RPMI7951 (cell line): Measurements from ENCODE around the gene OR2AT4. TPM values are rescaled to one million over a fixed set of nuclear protein-coding genes. Genes with fewer than 3 reads are reported as not detected.
"Not testable (repeated sequence)": the region's sequence is repeated elsewhere in the genome, so short reads cannot be mapped to it uniquely, and the experiment has no call there.

Source experiments
- DNase-seq: peaks from one replicate; pipeline ENCODE4 v3.0.0-alpha.2; 2012; ENCODE audit warnings: low read depth
- total RNA-seq: library from RNA; depleted of rRNA; stranded (reverse); fragments of >200 nt; shearing (Covaris generic); gene quantifications from 2 replicates; pipeline ENCODE4 v1.2.3, GENCODE V29; 2014; rRNA removed

Gene OR2AT4
- total RNA-seq: not detected in 2 replicates

DNA sequence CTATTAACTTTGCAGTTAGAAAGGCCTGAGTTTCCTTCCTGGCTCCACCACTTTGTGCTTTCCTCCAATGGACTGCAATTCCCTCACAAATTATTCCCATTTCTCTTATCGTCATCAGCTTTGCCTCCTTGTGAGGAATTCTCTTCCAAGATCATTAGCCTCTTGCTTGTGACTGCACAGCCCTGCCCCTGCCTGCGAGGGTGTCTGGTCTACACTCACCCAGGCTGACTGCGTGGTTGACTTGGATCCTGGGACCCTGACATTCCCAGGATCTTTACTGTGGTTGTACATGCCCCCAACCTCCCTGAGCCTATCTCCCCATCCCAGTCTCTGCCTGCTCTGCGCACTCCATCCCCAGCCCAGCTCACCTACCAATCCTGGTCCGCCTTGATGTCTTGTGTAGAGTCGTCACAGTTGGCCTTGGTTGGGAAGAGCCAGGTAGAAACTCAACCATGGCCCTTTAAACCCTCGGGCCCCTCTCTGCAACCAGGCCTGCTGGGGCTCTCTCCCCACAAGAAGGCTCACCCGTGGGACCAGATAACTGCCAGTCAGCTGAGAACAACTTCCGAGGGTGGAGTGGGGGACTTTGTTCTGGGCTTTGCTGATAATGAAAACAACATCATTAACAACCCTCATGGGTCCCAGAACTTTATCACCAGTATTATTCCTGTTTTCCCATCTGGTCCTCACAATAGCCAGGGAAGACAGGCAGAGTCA is at the start of gene OR2AT4:
OR2AT4 (minus strand) TSS at position 421 of the 717 bp plus-strand sequence.
- DNase-seq: no peak

DNA sequence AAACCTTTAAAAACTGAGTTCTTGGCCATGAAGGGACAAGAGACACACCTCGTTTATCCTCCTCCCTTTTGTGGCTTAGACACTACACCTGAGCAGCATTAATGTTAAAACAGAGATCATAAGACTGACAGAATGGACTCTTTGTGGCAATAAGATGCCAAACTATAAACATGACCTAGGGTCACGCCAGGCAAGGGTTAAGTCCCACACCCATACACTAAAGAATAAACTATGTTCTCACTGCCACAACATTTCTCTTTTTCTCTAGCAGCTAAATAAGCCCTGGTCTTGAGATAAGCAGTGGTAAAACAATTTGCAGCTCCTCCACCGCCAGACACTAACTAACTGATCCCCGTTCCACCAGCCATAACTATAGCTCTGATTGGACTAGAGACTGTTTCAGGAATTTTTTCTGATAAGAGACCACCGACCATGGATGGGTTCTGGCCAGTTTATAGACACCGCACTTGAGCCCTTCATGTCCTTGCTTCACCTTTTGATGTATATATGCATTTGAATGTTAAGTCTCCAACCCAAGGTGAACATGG is 49.4 kb upstream of the OR2AT4 start:
- no peak for DNase-seq

DNA sequence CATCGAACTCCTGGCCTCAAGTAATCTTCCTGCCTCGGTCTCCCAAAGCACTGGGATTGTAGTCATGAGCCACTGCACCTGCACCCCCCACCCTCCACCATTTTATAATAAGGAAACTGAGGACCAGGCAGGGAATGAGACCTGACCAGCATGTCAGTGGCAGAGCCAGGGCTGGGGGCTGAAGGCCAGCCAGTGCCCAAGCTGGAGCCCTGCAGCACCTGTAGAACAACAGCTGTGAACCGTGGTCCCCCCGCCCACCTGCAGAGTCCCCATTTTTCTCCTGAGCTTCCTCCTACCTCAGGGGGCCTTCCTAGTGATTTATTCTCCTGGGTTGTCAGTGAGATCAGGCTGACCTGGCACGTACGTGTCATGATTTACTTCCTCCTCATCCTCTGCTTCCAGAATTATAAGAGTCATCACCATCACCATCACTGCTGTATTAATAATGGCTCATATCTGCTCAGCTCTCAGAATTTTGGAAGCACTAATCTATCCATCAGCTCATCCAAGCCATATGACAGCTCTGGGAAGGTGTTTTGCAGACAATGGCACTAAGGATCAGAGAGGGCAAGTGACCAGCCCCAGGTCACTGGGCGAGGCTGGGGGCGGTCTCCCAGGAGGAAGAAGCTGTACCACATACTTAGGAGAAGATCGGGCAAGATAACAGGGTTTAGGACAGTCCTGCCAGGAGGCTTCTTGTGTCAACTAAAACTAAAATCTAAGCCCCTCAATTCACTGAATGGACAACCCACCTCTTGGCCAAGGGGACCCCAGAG is 48.7 kb upstream of the OR2AT4 start:
- DNase-seq: no peak

DNA sequence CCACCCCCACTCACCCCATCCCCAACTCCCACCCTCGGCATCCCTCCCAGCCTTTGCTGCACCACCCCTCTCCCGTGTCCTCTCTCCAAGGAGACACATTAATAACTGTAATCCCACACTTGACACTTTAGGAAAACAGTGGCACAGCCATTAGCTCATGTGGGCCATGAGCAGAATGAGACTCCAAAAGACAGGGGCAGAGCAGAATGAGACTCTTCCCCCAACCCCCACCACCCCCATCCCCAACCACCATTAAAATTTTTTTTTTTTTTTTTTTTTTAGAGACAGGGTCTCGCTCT is 48.0 kb upstream of the OR2AT4 start:
- DNase-seq: no peak

GRCh38 chr11:75143420-75143731 is 46.7 kb upstream of the OR2AT4 start:
- DNase-seq: no peak

DNA sequence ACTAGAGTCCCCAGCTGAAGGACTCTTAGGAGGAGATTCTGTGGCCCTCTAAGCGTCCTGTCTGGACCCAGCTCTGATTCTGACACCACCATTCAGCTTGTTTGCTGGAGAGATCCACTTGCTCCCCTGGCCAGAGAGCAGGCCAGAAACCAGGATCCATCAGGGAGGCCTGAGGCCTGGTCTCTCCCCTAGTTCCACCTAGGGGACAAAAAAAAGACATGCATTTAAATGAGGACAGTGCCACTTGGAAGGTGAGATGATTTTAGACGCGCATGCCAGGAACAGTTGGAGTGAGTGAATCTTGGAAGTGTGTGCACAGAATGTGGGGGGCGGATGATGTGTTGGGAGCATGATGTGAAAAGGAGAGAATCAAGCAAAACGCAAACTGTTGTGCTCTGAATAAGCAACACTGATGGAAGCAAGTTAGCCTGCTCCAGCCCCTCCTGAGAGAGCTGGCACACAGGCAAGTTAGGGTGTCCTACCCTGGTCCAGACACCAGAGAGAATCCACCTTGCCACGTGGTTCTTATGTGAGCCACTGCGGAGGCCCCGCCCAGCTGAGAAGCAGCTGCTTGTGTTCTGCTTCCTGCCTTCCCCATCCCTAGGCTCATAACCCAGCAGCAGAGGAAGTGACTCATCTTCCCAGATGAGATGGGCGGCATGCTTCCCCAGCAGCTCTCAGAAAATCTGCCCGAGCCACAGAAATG is 46.2 kb upstream of the OR2AT4 start:
- peak; percentile 96 for DNase-seq

DNA sequence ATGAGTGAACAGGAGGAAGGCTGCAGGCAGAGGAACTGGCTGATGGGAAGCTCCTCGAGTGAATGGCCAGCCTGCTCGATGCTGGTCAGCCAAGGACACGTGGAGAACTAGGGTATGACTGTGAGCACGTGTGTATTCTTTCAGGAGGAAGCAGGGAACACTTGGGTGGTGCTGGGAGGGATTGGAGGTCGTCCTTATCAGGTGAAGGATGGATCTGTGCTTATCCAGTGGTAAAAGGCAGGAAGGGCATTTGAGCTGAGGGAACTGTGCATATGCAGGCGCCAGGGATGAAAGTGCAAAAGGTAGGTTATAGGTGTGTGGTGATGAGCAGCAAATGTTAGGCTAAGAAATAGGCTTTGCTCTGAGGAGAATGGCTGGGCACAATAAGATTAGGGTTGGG is 44.5 kb upstream of the OR2AT4 start:
- DNase-seq: no peak

DNA sequence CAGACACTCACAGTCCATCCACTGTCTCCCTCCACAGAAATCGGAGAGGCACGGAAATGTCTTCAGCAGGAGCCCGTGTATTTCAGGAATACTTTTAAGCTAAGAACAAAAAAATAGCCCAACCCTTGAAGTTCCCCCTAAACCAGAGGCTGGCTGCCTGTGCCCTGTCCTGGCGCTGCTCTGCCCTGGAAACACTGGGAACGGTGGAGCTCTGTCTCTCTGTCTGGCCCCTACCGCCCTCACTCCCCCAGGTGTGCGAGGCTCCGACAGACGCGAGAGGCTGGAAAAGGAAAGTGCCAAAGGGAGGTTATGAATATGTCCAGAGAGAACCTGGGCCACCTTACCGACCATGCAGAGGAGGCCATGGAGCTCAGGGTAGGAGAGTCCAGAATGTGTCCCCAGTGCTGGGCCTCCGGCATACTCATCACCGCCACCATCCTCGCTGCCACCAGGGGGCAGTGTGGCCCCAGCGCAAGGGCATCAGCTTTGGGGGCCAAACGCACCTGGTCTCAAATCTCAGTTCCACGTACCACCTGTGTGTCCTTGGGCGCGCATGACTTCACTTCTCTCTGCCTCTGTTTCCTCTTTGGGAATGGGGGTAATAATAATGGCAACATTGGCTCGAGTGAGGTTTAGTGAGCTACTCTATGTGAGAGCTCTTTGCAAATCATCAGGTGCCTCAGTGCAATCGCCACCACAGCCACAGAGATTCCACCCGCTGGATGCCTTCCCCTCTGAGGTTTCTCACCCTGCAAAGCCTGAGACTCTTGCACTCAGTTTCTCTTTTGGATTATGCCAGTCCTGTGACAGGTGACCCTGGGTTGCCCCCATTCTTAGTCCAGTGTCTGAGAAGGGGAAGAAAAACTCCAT is 43.8 kb upstream of the OR2AT4 start:
- peak; percentile 16 for DNase-seq

DNA sequence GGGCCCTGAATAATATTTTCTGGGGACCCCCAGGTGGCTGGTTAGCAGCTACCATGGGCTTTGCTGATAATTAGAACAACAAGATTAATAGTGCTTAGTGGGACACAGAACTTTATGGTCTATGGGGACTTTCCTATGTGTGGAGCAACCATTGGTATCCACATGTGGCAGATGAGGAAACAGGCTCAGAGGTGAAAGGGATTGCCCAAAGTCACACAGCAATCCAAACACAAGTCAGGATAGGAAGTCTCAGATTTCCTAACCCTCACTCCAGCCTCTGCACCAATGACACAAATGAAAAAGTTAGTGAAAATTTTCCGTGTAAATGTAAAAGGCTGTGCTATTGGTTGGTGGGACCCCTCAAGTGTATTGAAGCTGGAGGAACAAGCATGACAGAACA is 39.0 kb upstream of the OR2AT4 start:
- DNase-seq: no peak

DNA sequence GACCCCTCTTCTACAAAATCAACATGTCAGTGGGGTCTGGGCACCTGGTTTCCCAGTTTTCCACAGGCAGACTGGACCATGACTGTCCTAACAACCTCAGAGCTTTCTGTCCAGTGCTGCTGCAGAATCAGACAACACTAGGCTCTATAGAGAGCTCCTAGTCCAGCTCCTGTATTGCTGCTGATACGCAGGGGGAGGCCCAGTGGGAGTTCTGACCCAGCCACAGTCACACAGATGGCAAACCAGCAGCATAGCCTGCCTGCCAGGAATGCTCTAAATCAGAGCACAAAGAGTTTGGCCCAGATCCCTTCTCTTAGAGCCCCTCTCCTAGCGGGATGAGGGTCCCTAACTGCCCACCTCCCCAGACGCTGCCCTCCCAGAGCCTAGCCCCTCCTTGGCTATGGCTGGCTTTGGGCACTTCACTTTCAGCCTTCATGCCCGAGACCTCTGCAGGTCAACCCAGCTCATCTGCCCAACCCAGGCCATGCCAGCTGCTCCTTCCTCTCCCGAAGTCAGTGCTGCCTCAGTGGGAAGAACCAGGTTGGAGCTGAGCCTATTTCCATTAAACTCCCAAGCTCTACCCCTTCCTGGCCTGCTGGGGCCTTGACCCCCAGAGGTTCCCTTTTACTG is 38.5 kb upstream of the OR2AT4 start:
- DNase-seq: no peak

- no peak for DNase-seq
These were observed 37.3 kb upstream of the OR2AT4 start for GRCh38 chr11:75133976-75134375.

GRCh38 chr11:75132080-75132479 is 35.4 kb upstream of the OR2AT4 start:
- no peak for DNase-seq

DNA sequence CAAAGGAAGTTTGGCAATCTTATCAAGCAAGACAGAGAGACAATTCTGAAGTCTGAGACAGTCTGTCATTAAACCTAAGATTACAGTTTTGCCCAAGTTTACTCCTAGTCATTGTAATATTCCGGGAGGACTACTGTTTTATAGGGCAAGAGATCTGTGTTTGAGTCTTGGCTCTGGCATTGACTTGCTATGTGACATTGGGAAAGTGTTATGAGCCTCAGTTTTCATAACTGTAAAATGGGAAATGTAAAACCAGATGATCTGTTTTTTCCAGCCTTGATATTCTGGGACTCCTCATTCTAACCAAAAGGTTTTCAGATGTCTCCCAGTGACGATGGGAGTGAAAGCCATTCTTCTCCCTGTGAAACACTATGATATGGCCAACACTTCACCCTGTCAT is 29.9 kb upstream of the OR2AT4 start:
- no peak for DNase-seq

- no peak for DNase-seq
These were observed 21.9 kb upstream of the OR2AT4 start for GRCh38 chr11:75118577-75118976.

DNA sequence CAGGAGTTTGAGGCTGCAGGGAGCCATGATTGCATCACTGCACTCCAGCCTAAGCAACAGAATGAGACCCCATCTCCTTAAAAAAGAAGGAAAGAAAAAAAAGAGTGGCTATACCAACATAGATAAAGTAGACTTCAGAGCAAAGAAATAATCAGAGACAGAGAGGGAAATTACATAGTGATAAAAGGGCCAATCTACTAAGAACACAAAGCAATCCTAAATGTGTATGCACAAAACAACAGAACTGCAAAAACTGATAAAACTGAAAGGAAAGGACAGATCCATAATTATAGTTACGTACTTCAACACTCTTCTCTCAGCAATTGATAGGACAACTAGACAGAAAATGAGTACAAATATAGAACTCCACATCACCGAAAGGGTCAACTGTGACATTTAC is 17.8 kb upstream of the OR2AT4 start:
- no peak for DNase-seq

GRCh38 chr11:75113030-75113429 is 16.4 kb upstream of the OR2AT4 start:
- DNase-seq: no peak

GRCh38 chr11:75112200-75112599 is 15.5 kb upstream of the OR2AT4 start:
- DNase-seq: no peak

- peak; percentile 38 for DNase-seq
These were observed 10.5 kb upstream of the OR2AT4 start for GRCh38 chr11:75107187-75107586.

- not testable (repeated sequence) for DNase-seq
These were observed 9.4 kb upstream of the OR2AT4 start for GRCh38 chr11:75105967-75106681.

DNA sequence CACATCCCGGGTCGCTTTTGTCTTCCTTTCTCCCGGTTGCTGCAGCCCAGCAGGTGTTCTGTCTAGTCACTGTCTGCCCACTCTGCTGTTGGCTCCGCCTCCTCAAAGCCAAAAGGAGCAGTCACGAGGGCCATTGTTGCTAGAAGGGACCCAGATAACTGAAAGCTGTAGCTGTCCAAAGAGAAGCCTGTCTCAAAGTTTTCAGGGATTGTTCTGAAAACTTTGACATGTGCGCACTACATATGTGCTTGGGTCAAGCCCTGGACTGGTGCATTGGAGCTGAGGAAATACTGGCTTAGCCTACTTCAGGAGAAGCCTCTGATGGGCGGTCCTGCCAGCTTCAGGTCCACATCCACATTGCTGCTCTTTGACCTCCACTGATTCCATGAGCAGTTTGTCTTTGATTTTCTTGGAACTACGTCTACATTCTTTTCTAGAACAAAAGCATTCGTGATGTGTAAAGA is 8.8 kb upstream of the OR2AT4 start:
- DNase-seq: peak; percentile 17
